Bone marrow (tissue), 2 donors: ENCODE results near the gene NPAS1.
"Not testable (repeated sequence)": the region's sequence is repeated elsewhere in the genome, so short reads cannot be mapped to it uniquely, and the experiment has no call there.

Experiments used
- DNase-seq, 2 donors: peaks; one replicate each; lab custom pipeline; 2025; lab: John Stamatoyannopoulos, UW

Gene NPAS1

GRCh38 chr19:46990991-46991676 is 28.5 kb upstream of the NPAS1 start:
- DNase-seq: peak; percentile 18 to 40

- DNase-seq: no peak
Measured at GRCh38 chr19:46992699-46993535, 26.7 kb upstream of the NPAS1 start.

DNA sequence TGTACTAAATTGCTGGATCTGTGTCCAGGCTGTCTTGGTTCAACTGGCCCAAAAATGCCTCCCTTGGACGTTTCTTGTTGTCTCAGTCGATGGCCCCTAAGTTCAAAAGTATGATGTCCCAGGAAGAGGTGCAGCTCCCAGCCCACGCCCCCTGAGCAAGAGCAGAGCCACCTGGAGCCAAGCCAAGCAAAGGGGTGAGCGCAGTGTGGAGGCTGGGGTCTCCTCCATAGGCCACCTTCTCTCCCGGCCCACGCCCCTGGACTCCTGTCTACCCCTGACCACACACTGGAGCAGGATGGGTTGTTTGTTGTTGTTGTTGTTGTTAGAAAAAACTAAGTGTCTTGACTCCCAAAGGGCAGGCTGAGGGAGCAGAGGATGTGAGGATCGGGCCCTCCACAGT is 26.0 kb upstream of the NPAS1 start:
- DNase-seq: no peak

DNA sequence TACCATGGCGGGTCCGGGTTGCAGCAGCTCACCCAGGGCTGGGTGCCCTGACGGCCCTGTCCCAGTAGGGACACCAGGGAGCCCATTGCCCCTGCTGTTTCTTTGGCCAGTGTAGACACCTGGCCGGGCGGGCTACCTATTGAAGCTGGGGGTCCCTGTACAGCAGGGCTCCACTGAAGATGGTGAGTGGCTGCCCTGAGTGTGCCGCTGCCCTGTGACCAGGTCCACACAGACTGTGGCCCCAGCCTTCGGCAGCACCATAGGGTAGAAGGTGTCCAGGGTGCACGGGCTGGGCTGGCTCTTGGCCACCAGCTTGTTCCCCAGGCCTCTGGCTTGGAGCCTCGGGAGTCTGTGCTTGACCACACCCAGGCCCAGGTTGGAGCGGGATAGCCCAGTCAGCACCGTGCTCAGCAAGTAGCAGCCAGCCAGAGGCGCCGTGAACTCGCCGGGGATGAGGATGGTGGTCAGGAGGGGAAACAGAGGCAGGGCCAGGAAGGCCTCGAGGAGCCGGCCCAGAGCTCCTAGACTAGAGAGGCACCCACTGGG is 25.4 kb upstream of the NPAS1 start:
- DNase-seq: no peak

DNA sequence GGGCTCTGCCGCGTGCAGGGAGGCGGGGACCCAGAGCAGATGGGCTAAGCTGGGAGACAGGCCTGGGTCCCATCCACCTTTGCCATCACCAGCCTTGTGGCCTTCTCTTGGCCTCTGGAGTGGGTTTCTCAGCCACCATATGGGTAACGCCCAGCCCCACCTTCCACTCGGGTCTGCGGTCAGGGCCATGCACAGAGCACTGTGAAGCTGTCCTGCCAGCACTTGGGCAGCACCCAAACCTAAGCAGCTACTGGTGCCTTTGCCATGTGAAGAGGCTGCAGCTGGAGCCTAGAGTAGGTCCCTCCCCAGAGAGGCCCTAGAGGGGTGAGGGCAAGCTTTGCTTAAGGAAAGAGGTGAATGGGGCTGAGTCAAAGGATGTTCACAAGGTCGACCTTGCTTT is 24.1 kb upstream of the NPAS1 start:
- no peak for DNase-seq

DNA sequence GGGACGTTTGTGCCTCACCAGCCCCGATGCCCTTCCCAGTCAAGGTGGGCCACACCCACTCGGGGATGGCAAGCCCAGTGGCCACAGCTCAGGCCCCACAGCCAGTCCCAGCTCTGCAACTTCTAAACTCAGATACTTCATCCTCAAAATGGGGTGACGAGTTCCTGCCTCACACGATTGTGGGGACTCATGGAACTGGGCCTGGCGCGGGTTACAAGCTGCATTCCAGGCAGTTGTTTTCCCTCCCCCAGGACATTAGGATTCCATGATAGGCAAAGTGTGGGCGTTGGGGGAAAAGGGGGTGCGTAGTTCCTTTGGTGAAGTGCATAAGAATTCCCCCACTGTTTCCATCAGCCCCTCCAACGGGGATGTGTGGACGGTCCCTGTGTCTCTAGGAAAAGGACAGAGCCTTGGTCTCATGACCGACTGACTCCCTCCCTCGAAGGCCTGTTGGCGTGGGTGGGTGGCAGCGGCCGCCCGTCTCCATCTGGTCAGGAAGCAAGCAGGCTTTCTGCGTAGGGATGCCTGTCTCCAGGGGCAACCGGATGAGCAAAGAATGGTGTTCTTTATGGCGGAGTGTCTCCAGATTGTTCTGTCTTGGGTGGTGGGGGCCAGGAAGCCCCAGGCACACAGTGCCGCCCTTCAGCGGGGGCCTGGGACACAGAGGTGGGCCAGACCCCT is 21.1 kb upstream of the NPAS1 start:
- no peak for DNase-seq

GRCh38 chr19:46999377-46999776 is 20.3 kb upstream of the NPAS1 start:
- no peak for DNase-seq

DNA sequence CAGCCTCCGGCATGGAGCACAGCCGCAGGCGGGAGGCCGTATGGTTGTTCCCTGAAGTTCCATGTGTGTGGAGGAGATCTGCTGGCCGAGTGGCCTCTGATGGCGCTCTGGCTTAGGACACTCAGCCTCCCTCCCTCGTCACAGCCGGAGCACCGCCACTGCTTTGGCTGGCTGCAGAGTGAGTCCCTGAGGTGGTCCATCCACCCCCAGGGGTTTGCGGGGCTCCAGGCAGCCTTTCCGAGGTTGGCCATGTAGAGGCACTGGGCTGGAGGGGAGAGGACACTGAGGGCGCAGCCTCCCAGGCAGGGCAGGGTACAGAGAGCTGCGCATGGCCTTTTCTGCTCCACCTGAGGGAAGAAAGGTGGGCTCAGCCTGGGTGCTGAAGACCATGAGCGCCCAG is 19.8 kb upstream of the NPAS1 start:
- DNase-seq: no peak

DNA sequence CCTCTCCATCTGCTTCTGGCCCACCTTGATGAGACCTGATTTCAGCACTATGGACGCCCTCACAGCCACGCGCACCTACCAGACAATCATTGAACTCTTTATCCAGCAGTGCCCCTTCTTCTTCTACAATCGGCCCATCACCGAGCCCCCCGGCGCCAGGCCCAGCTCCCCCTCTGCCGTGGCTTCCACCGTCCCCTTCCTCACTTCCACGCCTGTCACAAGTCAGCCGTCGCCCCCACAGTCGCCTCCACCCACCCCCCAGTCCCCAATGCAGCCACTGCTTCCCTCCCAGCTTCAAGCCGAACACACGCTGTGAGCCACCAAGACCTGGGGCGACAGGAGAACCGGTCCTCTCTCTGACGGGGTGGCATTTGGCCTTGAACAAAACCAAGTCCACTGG is 19.3 kb upstream of the NPAS1 start:
- no peak for DNase-seq

DNA sequence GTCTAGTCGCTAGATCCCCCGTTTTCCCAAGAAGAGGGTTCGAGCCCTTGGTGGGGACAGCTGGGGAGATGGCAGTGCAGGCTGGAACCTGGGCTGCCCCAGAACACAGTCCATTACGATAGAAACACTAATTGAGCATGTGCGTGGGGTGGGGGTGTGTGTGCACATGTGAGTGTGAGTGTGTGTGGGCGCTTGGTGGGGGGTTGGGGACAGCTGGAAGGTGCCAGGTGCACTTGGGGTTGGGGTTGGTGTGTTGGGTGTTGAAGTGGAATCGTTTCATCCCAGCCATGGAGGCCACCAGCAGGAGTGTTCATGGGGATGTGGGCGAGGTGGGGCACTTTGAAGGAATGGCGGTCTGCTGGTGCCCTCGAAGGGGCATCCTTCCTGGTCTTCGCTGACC is 18.1 kb upstream of the NPAS1 start:
- no peak for DNase-seq

DNA sequence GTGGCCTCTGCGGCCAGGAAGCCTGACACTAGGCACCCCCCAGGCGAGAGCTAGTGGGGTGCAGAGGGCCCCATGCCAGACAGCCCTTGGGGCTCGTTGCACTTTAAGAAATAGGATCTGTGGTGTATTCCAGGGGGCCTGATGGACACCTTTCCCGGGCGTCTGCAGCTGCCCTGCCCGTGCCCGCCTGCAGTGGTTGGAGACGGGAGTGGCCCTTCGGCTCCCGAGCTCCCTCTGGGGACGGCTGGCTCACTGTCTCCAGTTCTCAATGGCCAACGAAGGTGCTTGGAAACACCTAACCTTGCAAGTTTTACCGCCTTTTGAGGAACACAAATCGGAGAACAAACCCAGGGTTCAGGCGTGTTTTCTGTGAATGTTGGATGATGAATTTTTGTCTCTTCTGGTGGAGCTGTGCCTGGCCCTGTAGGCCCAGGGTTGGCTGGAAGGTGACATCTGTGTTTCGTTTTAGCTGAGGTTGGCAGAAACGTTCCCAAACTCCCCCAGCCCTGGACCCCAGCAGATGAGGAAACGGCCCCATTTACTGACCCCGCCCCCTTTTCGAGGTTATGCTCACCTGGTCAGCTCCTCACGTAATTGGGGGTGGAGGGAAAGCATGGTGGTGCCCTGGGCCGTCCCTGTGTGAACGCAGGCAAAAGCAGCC is 17.4 kb upstream of the NPAS1 start:
- no peak for DNase-seq

GRCh38 chr19:47002853-47003610 is 16.6 kb upstream of the NPAS1 start:
- DNase-seq: no peak

GRCh38 chr19:47003611-47004465 is 15.8 kb upstream of the NPAS1 start:
- no peak for DNase-seq

GRCh38 chr19:47005164-47005641 is 14.4 kb upstream of the NPAS1 start:
- no peak for DNase-seq

GRCh38 chr19:47005873-47006272 is 13.8 kb upstream of the NPAS1 start:
- no peak for DNase-seq

- no peak for DNase-seq
Measured at GRCh38 chr19:47006496-47006895, 13.1 kb upstream of the NPAS1 start.

- not testable (repeated sequence) for DNase-seq
Measured at GRCh38 chr19:47010549-47010948, 9.1 kb upstream of the NPAS1 start.

DNA sequence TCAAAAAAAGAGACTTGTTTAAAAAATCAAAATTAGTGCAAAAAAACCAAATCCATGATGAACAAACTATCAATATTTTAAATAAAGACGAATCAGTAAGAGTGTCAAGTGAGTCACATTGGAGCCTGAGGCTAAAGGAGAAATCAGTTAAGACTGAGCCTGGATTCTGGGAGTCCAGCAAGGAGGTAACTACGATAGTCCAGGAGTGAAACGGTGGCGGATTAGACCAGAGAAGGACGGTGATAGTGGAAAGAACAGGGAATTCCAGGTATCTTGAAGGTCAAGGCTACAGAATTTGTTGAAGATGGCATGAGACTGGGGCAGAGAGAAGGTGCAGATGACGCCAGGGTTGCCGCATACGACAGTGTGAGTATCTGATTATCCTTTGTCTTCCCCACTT is 7.0 kb upstream of the NPAS1 start:
- DNase-seq: no peak

GRCh38 chr19:47013041-47013517 is 6.6 kb upstream of the NPAS1 start:
- DNase-seq: peak; percentile 34 to 44

DNA sequence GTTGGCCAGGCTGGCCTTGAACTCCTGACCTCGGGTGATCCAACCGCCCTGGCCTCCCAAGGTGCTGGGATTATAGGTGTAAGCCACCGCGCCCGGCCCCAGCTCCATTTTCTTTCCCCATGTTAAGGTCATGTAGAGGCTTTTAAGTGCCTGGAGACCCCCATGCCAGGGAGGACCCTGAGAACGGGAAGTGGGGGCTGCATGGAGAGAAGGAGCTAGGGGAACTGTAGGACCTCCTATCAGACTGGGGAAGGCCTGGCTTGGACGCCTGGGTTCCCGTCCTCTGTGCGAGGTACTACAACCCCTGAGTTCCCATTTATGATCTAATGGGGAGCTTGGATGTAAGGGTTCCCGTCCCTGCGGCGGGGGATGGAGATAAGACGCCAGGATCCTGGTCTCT is 714 bp upstream of the NPAS1 start:
- DNase-seq: no peak
